ENCODE data around the gene PTPN21.

Gene PTPN21

GRCh38 chr14:88554457-88555286 lies at the start of gene PTPN21:
Gene PTPN21, minus strand, starts transcription at chr14:88555007. Its CDS starts 4,590 bp downstream, at chr14:88550417.
- peak within 1 kb of the TSS; percentile 74 for H3K4me3 ChIP-seq (ENCODE audit: low read depth, low read length)

GRCh38 chr14:88604212-88604611 lies 49.4 kb upstream of the PTPN21 start:
- no peak overlapping the region for H3K4me3 ChIP-seq (ENCODE audit: low read depth, low read length)

- no peak overlapping the region for H3K4me3 ChIP-seq (ENCODE audit: low read depth, low read length)
These were observed 45.1 kb upstream of the PTPN21 start for GRCh38 chr14:88599761-88600439.

GRCh38 chr14:88599326-88599725 lies 44.5 kb upstream of the PTPN21 start:
- H3K4me3 ChIP-seq (ENCODE audit: low read depth, low read length): no peak overlapping the region

GRCh38 chr14:88598097-88598675 lies 43.4 kb upstream of the PTPN21 start:
- H3K4me3 ChIP-seq (ENCODE audit: low read depth, low read length): no peak overlapping the region

- no peak overlapping the region for H3K4me3 ChIP-seq (ENCODE audit: low read depth, low read length)
These were observed 42.8 kb upstream of the PTPN21 start for GRCh38 chr14:88597601-88598000.

GRCh38 chr14:88597038-88597437 lies 42.2 kb upstream of the PTPN21 start:
- no peak overlapping the region for H3K4me3 ChIP-seq (ENCODE audit: low read depth, low read length)

- no peak overlapping the region for H3K4me3 ChIP-seq (ENCODE audit: low read depth, low read length)
These were observed 37.2 kb upstream of the PTPN21 start for GRCh38 chr14:88592031-88592430.

- no peak overlapping the region for H3K4me3 ChIP-seq (ENCODE audit: low read depth, low read length)
These were observed 35.4 kb upstream of the PTPN21 start for GRCh38 chr14:88590173-88590572.

GRCh38 chr14:88588081-88588480 lies 33.3 kb upstream of the PTPN21 start:
- H3K4me3 ChIP-seq (ENCODE audit: low read depth, low read length): no peak overlapping the region

- no peak overlapping the region for H3K4me3 ChIP-seq (ENCODE audit: low read depth, low read length)
These were observed 29.6 kb upstream of the PTPN21 start for GRCh38 chr14:88584451-88584850.

GRCh38 chr14:88576222-88576621 lies 21.4 kb upstream of the PTPN21 start:
- no peak overlapping the region for H3K4me3 ChIP-seq (ENCODE audit: low read depth, low read length)

GRCh38 chr14:88572117-88572516 lies 17.3 kb upstream of the PTPN21 start:
- no peak overlapping the region for H3K4me3 ChIP-seq (ENCODE audit: low read depth, low read length)

- H3K4me3 ChIP-seq (ENCODE audit: low read depth, low read length): no peak overlapping the region
These were observed 13.4 kb upstream of the PTPN21 start for GRCh38 chr14:88568196-88568595.

GRCh38 chr14:88565427-88565826 lies 10.6 kb upstream of the PTPN21 start:
- H3K4me3 ChIP-seq (ENCODE audit: low read depth, low read length): no peak overlapping the region

GRCh38 chr14:88563845-88564244 lies 9.0 kb upstream of the PTPN21 start:
- peak overlapping the region; percentile 90 for H3K4me3 ChIP-seq (ENCODE audit: low read depth, low read length)

- H3K4me3 ChIP-seq (ENCODE audit: low read depth, low read length): peak within 1 kb of the TSS; percentile 90
These were observed 8.3 kb upstream of the PTPN21 start, which contains the start of gene ZC3H14 for GRCh38 chr14:88562831-88563686. Gene ZC3H14, plus strand, starts transcription at chr14:88563037. Its CDS starts 97 bp downstream, at chr14:88563134.

GRCh38 chr14:88562532-88562830 lies 7.7 kb upstream of the PTPN21 start:
- H3K4me3 ChIP-seq (ENCODE audit: low read depth, low read length): peak overlapping the region; percentile 90

GRCh38 chr14:88559852-88560251 lies 5.0 kb upstream of the PTPN21 start:
- no peak overlapping the region for H3K4me3 ChIP-seq (ENCODE audit: low read depth, low read length)

- H3K4me3 ChIP-seq (ENCODE audit: low read depth, low read length): no peak overlapping the region
These were observed 1.8 kb upstream of the PTPN21 start for GRCh38 chr14:88556581-88556980.

GRCh38 chr14:88553886-88554456 lies 836 bp downstream of the PTPN21 start:
- peak overlapping the region; percentile 74 for H3K4me3 ChIP-seq (ENCODE audit: low read depth, low read length)
